Activated CD4-positive, alpha-beta memory T cell treated with anti-CD3 and anti-CD28 coated beads, Interleukin-2, amount 10 ng/mL, durations not matched to agents 7 days and 5 days (primary cell): Measurements from ENCODE around the gene ARL3. TPM values are rescaled to one million over a fixed set of nuclear protein-coding genes. Genes with fewer than 3 reads are reported as not detected.

Source experiments
- CTCF ChIA-PET: fragments of 350-600 bp; sonication (Branson Sonifier 250); formaldehyde crosslinking; loops from one replicate; lab custom pipeline; 2021; ENCODE audit warnings: antibody characterized with exemption, inconsistent platforms; lab: Charles Lee
- POLR2A ChIA-PET: fragments of 350-600 bp; sonication (Branson Sonifier 250); formaldehyde crosslinking; loops from one replicate; lab custom pipeline; 2021; ENCODE audit warnings: antibody characterized with exemption; lab: Charles Lee
- DNase-seq: peaks from one replicate; pipeline ENCODE4 v3.0.0-alpha.2; 2020
- H3K27ac Mint-ChIP-seq: one replicate; pipeline ENCODE4 v1.8.0; 2021; ENCODE audit warnings: mild to moderate bottlenecking, mixed read lengths
- H3K27me3 Mint-ChIP-seq: one replicate; pipeline ENCODE4 v1.8.0; 2021; ENCODE audit warnings: mixed read lengths
- H3K36me3 Mint-ChIP-seq: one replicate; pipeline ENCODE4 v1.8.0; 2021; ENCODE audit warnings: low read depth, mixed read lengths
- H3K4me1 Mint-ChIP-seq: one replicate; pipeline ENCODE4 v1.8.0; 2021; ENCODE audit warnings: mixed read lengths
- H3K4me3 Mint-ChIP-seq: one replicate; pipeline ENCODE4 v1.8.0; 2021; ENCODE audit warnings: mild to moderate bottlenecking, mixed read lengths
- H3K9me3 Mint-ChIP-seq: one replicate; pipeline ENCODE4 v1.8.0; 2021; ENCODE audit warnings: mixed read lengths
- total RNA-seq, 2 experiments: library from RNA; stranded (reverse); gene quantifications; one replicate each; pipeline ENCODE4 v1.2.3, GENCODE V29; 2021

The ARL3 gene
- total RNA-seq, 2 experiments from 2014 or later = 5.7 to 6.1 TPM

DNA sequence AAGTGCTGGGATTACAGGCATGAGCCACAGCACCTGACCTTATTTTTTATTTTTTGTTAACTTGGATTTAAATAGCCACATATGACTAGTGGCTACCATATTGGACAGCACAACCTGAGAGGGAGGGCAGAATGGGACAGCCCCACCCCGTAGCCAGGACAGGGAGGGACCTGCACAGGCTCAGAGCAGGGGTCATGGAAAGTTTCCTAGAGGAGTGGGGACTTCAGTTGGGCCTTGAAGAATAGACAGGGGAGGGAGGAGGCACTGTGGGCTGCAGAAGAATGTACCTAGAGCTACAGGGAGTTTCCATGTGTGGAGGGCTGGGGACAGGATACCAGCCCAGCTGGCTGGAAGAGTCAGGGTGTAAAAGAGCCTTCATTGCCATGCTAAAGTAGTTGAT, 61.1 kb downstream of the ARL3 start:
- peaks cover 74% of the 10 kb centered on the region for H3K4me1 Mint-ChIP-seq
- DNase-seq = no peak
- H3K27ac Mint-ChIP-seq = peak overlapping the region; percentile 90
- H3K36me3 Mint-ChIP-seq = peaks cover 49% of the 10 kb centered on the region
- CTCF ChIA-PET = interaction anchor here (3.9 kb wide), 1 partner anchor 17 kb away, joined by 15 read pairs; no protein-coding TSS in a partner anchor
- POLR2A ChIA-PET = interaction anchor here (1.0 to 1.3 kb wide), 3 partner anchors 8 to 21 kb away, joined by 4 to 5 read pairs (median 4); partner anchors contain the start of gene TRIM8
- H3K27me3 Mint-ChIP-seq = no peaks in the 10 kb centered on the region
- H3K9me3 Mint-ChIP-seq = no peaks in the 10 kb centered on the region
- no peak overlapping the region for H3K4me3 Mint-ChIP-seq

GRCh38 chr10:102652170-102652916, 61.9 kb downstream of the ARL3 start:
- peak overlapping the region; percentile 90 for H3K27ac Mint-ChIP-seq
- ChIA-PET CTCF (interaction anchor here (3.9 kb wide), 1 partner anchor 17 kb away, joined by 15 read pairs; no protein-coding TSS in a partner anchor), POLR2A (interaction anchor here (1.1 to 3.8 kb wide), 3 partner anchors 8 to 62 kb away, joined by 5 to 52 read pairs (median 5); partner anchors contain the start of genes ARL3, SFXN2 and TRIM8)
- H3K36me3 Mint-ChIP-seq = peaks cover 43% of the 10 kb centered on the region
- no peak for DNase-seq
- no peaks in the 10 kb centered on the region for H3K9me3 Mint-ChIP-seq
- peaks cover 74% of the 10 kb centered on the region for H3K4me1 Mint-ChIP-seq
- no peaks in the 10 kb centered on the region for H3K27me3 Mint-ChIP-seq
- peak overlapping the region; percentile 44 for H3K4me3 Mint-ChIP-seq

DNA sequence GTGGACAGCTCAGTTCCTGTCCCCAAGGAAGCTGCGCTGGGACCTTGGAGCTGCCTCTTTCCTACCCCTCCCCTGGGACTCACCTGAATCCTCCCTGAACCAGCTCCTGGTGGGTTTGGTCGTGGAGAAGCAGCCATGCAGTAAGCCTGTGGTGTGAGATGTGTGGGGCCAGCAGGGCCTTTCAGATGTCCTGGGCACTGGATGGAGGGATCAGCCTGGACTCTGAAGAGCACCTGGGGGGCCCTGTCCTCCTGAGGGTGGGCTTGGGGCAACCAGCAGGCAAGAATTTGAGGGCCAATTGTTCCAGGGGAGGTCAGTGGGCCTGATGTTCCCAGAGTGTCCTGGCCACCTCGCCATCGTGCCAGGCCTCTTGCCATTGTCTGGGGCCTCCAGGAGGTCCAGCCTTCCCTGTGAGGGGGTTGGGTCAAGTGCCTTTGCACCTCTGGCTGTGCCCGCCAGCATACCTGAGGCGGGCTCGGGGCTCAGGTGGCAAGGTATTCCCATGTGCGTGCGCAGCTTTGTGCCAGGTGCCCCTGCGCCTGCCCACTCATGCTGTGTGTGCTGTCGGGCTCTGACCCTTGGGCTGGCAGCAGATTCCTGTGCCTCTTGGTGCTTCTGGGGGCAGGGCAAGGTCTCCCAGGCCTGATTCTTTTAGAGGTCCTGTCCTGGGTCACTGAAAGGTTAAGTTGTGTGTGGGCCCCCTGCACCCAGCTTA, 62.6 kb downstream of the ARL3 start:
- POLR2A ChIA-PET = interaction anchor here (1.1 to 3.8 kb wide), 3 partner anchors 8 to 62 kb away, joined by 5 to 52 read pairs (median 5); partner anchors contain the start of genes ARL3, SFXN2 and TRIM8
- peaks cover 40% of the 10 kb centered on the region for H3K36me3 Mint-ChIP-seq
- H3K4me3 Mint-ChIP-seq = peak overlapping the region; percentile 44
- CTCF ChIA-PET = interaction anchor here (3.9 kb wide), 1 partner anchor 18 kb away, joined by 15 read pairs; no protein-coding TSS in a partner anchor
- DNase-seq = no peak
- H3K9me3 Mint-ChIP-seq = no peaks in the 10 kb centered on the region
- no peaks in the 10 kb centered on the region for H3K27me3 Mint-ChIP-seq
- peaks cover 77% of the 10 kb centered on the region for H3K4me1 Mint-ChIP-seq
- peak overlapping the region; percentile 90 for H3K27ac Mint-ChIP-seq

GRCh38 chr10:102650655-102651454, 63.3 kb downstream of the ARL3 start:
- no peaks in the 10 kb centered on the region for H3K27me3 Mint-ChIP-seq
- no peak for DNase-seq
- ChIA-PET CTCF (interaction anchor here (3.9 kb wide), 1 partner anchor 19 kb away, joined by 15 read pairs; no protein-coding TSS in a partner anchor), POLR2A (interaction anchor here (0.9 to 3.8 kb wide), 5 partner anchors 9 to 63 kb away, joined by 4 to 52 read pairs (median 6); partner anchors contain the start of genes ARL3 and SFXN2)
- peaks cover 83% of the 10 kb centered on the region for H3K4me1 Mint-ChIP-seq
- H3K4me3 Mint-ChIP-seq = peak overlapping the region; percentile 17
- H3K36me3 Mint-ChIP-seq = peaks cover 48% of the 10 kb centered on the region
- peak overlapping the region; percentile 90 for H3K27ac Mint-ChIP-seq
- no peaks in the 10 kb centered on the region for H3K9me3 Mint-ChIP-seq

- CTCF ChIA-PET = interaction anchor here (1.3 kb wide), 1 partner anchor 20 kb away, joined by 4 read pairs; no protein-coding TSS in a partner anchor
- H3K27me3 Mint-ChIP-seq = no peaks in the 10 kb centered on the region
- peaks cover 80% of the 10 kb centered on the region for H3K4me1 Mint-ChIP-seq
- DNase-seq = no peak
- POLR2A ChIA-PET = interaction anchor here (0.8 to 3.8 kb wide), 7 partner anchors 8 to 64 kb away, joined by 3 to 52 read pairs (median 4); partner anchors contain the start of genes ARL3 and SFXN2
- peak overlapping the region; percentile 90 for H3K27ac Mint-ChIP-seq
- H3K9me3 Mint-ChIP-seq = no peaks in the 10 kb centered on the region
- peaks cover 48% of the 10 kb centered on the region for H3K36me3 Mint-ChIP-seq
- H3K4me3 Mint-ChIP-seq = peak overlapping the region; percentile 29
Measured at GRCh38 chr10:102649797-102650654, 64.2 kb downstream of the ARL3 start.

DNA sequence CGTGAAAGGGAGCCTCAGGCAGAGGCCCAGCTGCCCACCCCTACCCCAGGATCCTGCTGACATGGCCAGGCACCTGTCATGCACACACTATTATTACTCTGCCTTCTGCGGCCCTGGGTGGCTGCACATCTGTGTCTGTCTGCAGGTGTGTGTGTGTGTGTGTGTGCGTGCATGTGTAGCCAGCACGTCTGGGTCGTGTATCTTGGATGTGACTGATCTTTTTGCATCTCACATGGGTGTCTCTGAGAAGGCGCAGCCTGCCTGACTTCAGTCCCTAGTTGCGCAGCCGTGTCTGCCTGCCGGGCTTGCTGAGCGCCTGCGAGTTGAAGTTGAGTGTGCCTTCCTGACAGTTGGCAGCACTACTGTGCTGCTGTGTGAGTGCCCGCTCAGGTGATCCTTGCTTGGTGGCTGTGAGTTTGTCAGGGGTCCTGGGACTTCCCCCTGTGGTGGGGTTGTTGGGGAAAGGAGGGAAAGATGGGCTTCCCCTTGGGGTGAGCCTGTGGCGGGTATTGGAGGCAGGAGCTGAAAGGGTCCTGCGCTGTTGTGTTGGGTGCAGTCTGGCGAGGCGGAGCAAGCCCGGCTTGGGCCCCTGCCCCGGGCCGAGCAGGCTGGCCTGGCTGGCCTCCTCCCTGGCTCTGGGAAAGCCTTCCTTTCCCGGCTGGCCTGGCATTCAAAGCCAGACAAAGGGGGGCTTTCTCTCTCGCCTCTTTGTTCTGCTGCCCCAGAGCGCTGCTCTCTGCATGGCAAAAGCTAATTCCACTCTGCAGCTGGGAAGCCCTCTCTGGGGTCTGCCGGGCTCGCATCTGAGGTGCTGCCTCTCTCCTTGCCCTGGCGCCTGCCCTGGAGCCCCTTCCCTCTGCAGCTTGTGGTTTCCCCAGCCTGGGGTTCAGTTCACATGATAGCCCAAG, 65.1 kb downstream of the ARL3 start:
- no peaks in the 10 kb centered on the region for H3K27me3 Mint-ChIP-seq
- peak; percentile 38 for DNase-seq
- H3K9me3 Mint-ChIP-seq = no peaks in the 10 kb centered on the region
- CTCF ChIA-PET = interaction anchor here (1.3 kb wide), 1 partner anchor 21 kb away, joined by 4 read pairs; no protein-coding TSS in a partner anchor
- peaks cover 75% of the 10 kb centered on the region for H3K4me1 Mint-ChIP-seq
- H3K4me3 Mint-ChIP-seq = peak overlapping the region; percentile 59
- peak overlapping the region; percentile 98 for H3K27ac Mint-ChIP-seq
- POLR2A ChIA-PET = interaction anchor here (0.8 to 3.8 kb wide), 6 partner anchors 11 to 65 kb away, joined by 3 to 52 read pairs (median 5); partner anchors contain the start of genes ARL3 and SFXN2
- H3K36me3 Mint-ChIP-seq = peaks cover 43% of the 10 kb centered on the region

DNA sequence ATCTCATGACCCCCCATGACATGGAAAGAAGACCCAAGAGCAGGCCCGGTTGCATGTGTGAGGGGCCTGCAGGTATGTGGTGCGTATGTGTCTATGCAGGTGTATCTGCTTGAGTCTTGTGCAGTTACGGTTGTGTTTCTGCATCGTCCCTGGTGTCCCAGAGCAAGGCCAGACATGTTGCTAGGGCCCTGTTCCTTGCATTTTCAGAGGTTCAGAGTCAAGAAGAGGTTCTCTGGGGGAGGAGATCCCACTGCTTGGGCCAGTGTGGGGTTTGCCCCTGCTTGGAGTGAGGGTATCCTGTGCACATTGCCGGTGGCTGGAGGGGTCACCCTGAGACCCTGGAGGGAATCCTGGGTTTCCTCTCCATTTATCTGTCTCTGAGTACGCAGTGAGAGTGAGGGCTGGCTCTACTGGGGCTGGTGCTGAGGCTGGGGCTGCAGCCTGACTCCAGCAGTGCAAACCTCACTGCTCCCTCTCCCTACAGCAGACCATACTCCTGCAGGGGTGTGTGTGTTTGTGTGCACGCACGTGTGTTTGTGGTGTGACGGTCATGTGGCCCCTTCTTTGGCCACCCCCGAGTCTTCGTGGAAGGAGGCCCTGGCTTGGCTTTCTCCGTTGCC, 65.8 kb downstream of the ARL3 start:
- DNase-seq = no peak
- H3K4me3 Mint-ChIP-seq = peak overlapping the region; percentile 59
- H3K27ac Mint-ChIP-seq = peak overlapping the region; percentile 98
- ChIA-PET CTCF (no interaction called here), POLR2A (interaction anchor here (2.3 to 5.0 kb wide), 2 partner anchors 12 to 66 kb away, joined by 13 to 106 read pairs; partner anchors contain the start of genes ARL3 and SFXN2)
- H3K36me3 Mint-ChIP-seq = peaks cover 35% of the 10 kb centered on the region
- H3K4me1 Mint-ChIP-seq = peaks cover 70% of the 10 kb centered on the region
- no peaks in the 10 kb centered on the region for H3K27me3 Mint-ChIP-seq
- no peaks in the 10 kb centered on the region for H3K9me3 Mint-ChIP-seq

- POLR2A ChIA-PET = interaction anchor here (1.6 to 5.0 kb wide), 8 partner anchors 12 to 146 kb away, joined by 4 to 130 read pairs (median 38); partner anchors contain the start of genes ACTR1A, ARL3, SFXN2 and SUFU
- Mint-ChIP-seq H3K4me3 (peak overlapping the region; percentile 90), H3K4me1 (peaks cover 63% of the 10 kb centered on the region), H3K27ac (peak overlapping the region; percentile 98), H3K27me3 (no peaks in the 10 kb centered on the region), H3K36me3 (peaks cover 29% of the 10 kb centered on the region), H3K9me3 (no peaks in the 10 kb centered on the region)
- CTCF ChIA-PET = interaction anchor here (3.7 to 3.8 kb wide), 2 partner anchors 14 to 23 kb away, joined by 20 to 22 read pairs; no protein-coding TSS in a partner anchor
- no peak for DNase-seq
Measured at GRCh38 chr10:102647443-102648268, 66.5 kb downstream of the ARL3 start.

DNA sequence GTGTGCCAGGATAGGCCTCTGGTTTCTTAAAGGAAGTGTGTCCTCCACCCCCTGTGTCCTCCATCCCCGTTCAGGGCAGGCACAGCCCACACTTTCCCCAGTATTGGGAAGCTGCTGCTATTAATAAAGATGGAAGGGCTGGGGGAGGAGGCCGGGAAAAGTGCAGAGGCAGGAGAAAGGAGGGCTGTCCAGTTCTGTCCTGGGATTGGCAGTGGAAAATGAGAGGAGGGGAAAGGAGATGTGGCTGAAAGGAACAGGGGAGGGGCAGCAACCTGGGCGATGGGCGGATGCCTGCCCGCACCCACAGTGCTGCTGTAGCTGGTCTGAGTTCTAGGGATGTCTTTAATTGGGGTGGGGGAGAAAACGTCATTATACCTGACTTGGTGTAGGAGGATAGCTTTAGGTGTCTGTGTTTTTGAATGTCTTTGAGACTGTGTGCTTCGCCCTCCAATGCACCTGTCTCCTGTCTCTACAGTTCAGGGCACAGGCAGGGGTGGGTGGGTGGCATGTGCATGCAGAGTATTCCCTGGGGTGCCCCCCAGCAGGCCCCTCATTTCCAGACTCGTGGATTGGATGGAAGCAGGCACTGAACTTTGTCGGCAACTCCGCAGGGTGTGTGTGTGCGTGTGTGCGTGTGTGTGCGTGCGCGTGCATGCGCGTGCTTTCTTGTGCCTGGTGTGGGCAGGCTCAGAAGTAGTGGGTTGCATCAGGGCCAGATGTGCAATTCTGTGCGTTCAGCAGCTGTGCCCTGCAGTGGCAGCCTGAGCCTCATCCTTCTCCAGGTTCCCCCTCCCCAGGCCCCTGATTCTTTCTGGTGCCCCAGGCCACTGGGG, 67.4 kb downstream of the ARL3 start:
- H3K9me3 Mint-ChIP-seq = no peaks in the 10 kb centered on the region
- peaks cover 23% of the 10 kb centered on the region for H3K36me3 Mint-ChIP-seq
- DNase-seq = peak; percentile 68
- POLR2A ChIA-PET = interaction anchor here (0.7 to 5.0 kb wide), 19 partner anchors 9 to 529 kb away, joined by 3 to 130 read pairs (median 15); partner anchors contain the start of genes ACTR1A, ARL3, C10orf95 and FBXL15
- peak overlapping the region; percentile 98 for H3K27ac Mint-ChIP-seq
- H3K4me1 Mint-ChIP-seq = peaks cover 56% of the 10 kb centered on the region
- H3K27me3 Mint-ChIP-seq = no peaks in the 10 kb centered on the region
- CTCF ChIA-PET = interaction anchor here (0.6 to 3.8 kb wide), 8 partner anchors 9 to 417 kb away, joined by 3 to 39 read pairs (median 4); partner anchors contain the start of genes ARL3 and SFXN2
- peak overlapping the region; percentile 90 for H3K4me3 Mint-ChIP-seq
